ENCODE results near the gene MFGE8.

Gene MFGE8

DNA sequence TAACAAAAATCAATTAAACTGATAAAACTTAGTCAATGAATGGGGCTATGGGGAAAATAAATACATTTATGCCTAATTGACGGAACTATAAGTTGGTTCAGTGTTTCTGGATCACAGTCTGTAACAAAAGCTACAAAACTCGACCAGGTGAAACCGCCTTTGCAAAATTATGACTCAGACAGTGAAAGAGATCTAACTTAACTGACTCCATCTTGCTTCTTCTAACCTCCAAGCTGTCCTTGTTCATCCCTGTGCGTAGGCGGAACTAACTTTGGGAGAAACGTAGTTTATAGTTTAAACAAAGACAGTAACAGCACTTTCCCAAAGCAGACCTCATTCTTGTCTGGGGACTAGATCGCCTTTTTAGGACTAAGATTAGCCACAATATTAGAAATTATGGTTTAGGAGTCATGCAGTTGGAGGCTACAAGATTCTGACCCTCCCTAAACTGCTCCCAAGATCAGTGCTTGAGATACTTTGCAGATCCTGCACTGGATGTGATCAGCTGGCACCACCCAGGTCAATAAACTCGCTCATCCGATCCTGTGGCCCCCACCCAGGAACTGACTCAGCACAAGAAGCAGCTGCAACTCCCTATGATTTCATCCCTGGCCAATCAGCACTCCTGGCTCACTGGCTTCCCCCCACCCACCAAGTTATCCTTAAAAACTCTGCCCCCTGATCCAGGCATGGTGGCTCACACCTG, 7.2 kb upstream of the MFGE8 start:
- no peak for DNase-seq (ENCODE audit: low read depth)

- DNase-seq (ENCODE audit: low read depth), result no peak
Observed at GRCh38 chr15:88918738-88919137, 5.6 kb upstream of the MFGE8 start.

DNA sequence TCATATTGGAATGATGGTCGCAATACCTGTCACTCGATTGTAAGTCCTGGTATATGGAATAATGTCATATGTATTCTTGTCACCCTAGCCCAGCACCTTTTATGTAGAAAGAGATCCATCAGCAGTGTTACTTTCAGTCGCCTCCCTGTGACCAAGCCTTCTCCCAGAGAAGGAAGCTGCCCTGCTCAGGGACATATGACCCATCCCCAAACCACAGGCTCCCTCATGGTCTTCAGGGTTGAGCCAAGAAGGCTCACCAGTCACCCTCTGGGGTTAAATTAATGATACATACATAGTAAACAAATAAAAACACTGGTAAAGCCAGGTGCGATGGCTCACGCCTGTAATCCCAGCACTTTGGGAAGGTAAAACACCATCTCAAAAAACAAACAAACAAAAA, 4.6 kb upstream of the MFGE8 start:
- no peak for DNase-seq (ENCODE audit: low read depth)

GRCh38 chr15:88915354-88915753, 2.2 kb upstream of the MFGE8 start:
- no peak for DNase-seq (ENCODE audit: low read depth)

GRCh38 chr15:88913850-88914169, 631 bp upstream of the MFGE8 start:
- DNase-seq (ENCODE audit: low read depth), result no peak

- DNase-seq (ENCODE audit: low read depth), result no peak
Observed at GRCh38 chr15:88912500-88912921, 668 bp downstream of the MFGE8 start.

DNA sequence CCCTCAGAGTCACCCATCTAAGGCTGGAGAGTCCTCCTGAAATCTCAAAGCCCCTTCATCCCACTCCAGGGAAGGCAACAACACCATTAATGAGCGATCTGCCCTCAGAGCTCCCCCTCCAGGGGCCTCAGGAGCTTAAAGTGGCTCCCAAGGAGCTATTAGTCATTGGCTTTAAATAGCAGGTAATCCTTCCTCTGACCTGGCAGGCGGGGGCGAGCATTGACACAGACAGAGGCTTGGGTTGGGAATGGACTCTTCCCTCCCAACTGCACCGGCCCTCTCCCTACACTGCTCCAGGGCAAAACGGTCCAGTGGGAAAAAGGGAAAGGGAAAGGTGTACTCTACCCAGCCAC, 1.4 kb downstream of the MFGE8 start:
- no peak for DNase-seq (ENCODE audit: low read depth)

GRCh38 chr15:88909956-88910831, 3.0 kb downstream of the MFGE8 start:
- DNase-seq (ENCODE audit: low read depth), result no peak

DNA sequence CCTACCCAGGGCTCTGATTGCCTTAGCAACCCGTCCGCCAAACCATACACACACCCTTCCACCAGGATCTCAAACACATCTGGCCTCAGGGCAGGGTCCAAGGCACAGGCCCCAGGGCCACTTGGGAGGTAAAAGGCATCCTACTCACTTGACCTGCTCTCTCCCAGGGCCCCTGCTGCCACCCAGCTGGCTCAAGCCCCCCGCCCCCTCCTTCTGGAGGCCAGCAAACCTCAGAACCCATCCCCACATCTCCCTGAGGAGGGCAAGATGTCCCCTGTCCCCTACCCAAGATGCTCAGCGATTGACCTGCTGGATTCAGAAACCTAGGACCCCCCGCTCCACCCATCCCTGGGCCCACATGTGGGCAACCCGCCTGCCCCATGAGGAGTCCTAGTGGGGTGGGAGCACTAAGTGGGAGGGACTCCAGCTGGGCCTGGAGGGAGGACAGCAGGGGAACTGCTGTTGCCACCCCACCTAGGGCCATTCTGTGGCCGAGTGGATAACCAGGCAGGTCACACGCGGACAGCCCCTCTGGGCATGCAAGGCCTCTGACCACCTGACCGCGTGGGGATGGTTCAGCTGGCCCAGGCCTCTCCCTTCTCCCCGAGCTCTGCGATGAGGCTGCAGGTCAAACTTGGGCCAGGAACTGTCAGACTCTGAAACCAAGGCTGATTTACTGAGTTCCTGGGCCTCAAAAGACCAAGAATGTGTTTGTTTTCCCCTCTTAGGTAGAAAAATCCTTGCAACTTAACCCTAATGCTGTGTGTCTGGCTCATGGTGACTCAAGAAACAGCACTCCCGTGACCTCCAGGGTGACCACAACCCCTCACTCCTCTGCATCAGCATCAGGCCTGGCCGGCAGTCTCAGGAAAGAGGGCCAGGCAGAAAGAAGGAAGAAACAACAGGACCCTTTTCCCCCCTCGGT, 4.2 kb downstream of the MFGE8 start:
- DNase-seq (ENCODE audit: low read depth), result no peak

GRCh38 chr15:88908123-88908522, 5.1 kb downstream of the MFGE8 start:
- no peak for DNase-seq (ENCODE audit: low read depth)

GRCh38 chr15:88907111-88907510, 6.1 kb downstream of the MFGE8 start:
- DNase-seq (ENCODE audit: low read depth), result no peak

DNA sequence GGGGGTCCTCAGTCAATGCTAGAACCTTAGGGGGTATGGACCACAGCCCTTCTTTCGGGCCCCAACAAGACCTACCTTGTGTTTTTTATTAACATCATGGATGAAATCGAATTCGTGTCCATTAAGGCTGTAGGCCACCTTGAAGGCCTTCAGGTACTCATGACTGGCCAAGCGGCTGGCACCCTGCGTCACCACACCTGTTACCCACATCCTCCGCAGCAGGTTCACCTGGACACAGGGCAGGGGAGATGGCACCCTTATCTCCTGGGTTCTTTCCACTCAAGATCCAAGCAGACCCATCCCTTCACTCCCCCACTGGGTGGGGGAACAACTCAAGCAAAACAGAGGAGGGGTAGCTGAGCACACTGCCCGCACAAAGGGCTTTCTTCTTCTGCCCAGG, 6.6 kb downstream of the MFGE8 start:
- DNase-seq (ENCODE audit: low read depth), result no peak

DNA sequence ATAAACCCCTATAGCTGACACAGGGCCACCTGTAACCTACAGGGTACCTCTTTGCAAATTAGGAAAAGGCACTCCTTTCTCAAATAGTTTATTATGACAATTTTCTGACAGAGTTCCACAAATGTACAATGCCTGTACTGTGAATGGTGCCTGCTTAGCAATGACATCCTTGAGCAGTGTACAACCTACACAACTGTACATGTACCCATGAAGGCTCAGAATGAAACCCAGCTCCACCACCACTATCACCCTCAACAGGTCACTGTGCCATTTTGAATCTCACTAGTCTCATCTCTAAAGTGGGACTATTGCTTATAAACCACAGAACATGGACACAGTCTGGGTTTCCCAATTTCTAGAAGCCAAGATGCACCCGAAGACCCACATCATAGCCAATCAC, 7.0 kb downstream of the MFGE8 start:
- DNase-seq (ENCODE audit: low read depth), result no peak

DNA sequence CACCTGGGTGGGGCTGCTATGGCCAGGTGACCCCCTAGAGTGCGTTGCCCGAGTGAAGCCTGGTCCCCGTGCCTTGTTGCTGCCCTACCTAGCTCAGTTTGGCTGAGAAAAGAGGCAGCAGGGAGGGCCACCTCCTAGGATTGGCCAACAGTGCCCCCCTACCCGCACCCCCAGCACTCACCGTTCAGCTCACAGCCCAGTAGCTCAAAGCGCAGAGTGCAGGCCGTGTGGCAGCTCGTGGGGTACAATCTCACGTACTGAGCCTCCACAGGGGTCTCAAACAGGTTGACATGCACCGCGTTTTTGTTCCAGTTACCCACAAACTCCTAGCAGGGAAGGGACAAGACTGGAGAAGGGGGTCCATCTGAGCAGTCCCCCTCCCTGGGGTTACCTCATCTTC, 7.6 kb downstream of the MFGE8 start:
- DNase-seq (ENCODE audit: low read depth), result no peak

- DNase-seq (ENCODE audit: low read depth), result peak; percentile 75
Observed at GRCh38 chr15:88904624-88905327, 8.4 kb downstream of the MFGE8 start.

DNA sequence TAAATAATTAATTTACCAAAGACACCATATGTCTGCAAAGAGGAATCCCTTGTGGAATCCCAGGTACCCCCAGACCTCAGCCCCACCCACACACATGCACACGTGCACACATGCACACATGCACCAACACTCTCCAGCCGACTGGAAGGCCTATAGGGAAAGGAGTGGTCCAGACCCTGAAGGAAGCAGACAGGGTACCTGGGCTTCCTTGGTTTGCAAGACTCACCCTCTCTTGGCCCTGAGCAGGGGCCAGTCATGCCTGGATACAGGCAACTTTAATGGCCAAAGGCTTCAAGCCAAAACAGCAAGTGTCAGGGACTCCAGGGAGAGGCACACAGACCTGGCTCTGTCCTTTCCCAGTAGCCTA, 8.9 kb downstream of the MFGE8 start:
- DNase-seq (ENCODE audit: low read depth), result no peak

DNA sequence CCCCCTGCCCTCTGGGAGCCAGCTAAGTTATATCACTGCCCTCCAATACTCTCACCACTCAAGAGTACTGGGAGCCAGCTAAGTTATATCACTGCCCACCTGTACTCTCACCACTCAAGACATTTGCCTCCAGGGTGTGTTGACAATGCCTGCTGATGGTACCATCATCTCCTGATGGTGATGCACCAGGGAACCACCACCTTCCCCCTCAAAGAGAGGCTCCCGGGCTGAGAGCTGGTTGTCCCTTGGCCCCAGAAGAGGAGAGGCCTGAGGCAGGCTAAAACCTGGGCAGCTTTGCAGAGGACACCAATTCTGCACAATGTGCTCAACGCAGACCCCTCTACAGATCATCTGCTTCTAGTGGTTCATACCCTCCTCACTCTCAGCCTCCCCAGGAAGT, 10.3 kb downstream of the MFGE8 start:
- DNase-seq (ENCODE audit: low read depth), result no peak

DNA sequence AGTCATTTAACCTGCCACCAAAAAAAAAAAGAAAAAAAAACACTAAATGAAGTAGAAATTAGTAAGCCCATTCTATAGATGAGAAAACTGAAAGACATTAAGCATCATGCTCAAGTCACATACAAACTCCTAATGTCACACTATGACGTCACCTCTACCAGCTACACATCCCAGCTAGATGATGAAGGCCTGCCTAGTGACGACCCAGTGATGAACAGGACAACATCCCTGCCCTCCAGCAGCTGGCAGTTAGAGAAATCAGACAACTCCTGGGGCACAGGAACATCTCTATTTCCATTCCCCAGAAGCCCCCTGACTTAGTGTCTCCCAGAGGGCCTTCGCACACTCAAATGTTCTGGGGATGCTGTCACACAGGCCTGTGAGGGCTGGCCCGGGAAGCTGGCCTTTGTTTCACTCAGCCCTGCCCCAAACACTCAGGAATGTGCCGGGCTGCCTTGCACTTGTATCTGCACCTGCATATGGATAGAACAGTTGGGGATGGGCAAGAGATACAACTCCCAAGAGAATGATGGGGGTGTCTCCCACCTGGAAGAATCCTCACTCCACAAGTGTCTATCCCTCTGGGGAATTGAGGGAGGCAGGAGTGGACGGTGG, 10.9 kb downstream of the MFGE8 start:
- DNase-seq (ENCODE audit: low read depth), result no peak

- DNase-seq (ENCODE audit: low read depth), result no peak
Observed at GRCh38 chr15:88901508-88902220, 11.5 kb downstream of the MFGE8 start.

GRCh38 chr15:88900982-88901418, 12.2 kb downstream of the MFGE8 start:
- DNase-seq (ENCODE audit: low read depth), result no peak

Data from CMK (cell line).